Adrenal gland (tissue), 12 donors: Measurements from ENCODE around the gene PTPRJ. TPM values are rescaled to one million over a fixed set of nuclear protein-coding genes. Genes with fewer than 3 reads are reported as not detected.

ENCODE experiments used
- DNase-seq, 7 donors: peaks; one replicate each; pipeline ENCODE4 v3.0.0-alpha.2; 2019 to 2020
- H3K27ac ChIP-seq, 5 donors: fragments of 200-600 bp; sonication (generic) in 4 of 5; 1 replicate in 3 of 5; 2 replicates in 2 of 5; pipeline versions ENCODE4 v1.5.1 to v1.8.0; 2016 to 2020; ENCODE audit warnings: mild to moderate bottlenecking in 1 of 5
- H3K27me3 ChIP-seq: fragments of 200-600 bp; 2 replicates; pipeline ENCODE4 v1.8.0; 2021
- H3K36me3 ChIP-seq, 2 donors: fragments of 200-600 bp; replicated peaks in 1 of 2; 1 replicate in 1 of 2; 2 replicates in 1 of 2; pipeline versions ENCODE4 v1.5.1 to v1.8.0; 2018 to 2022
- H3K4me1 ChIP-seq, 2 donors: fragments of 200-600 bp; replicated peaks in 1 of 2; 1 replicate in 1 of 2; 2 replicates in 1 of 2; pipeline versions ENCODE4 v1.5.1 to v1.8.0; 2018 to 2021
- H3K4me3 ChIP-seq, 4 donors: fragments of 200-600 bp; sonication (generic) in 3 of 4; one replicate each; pipeline ENCODE4 v1.5.1; 2016 to 2018
- H3K9me3 ChIP-seq, 3 donors: fragments of 200-600 bp; sonication (generic) in 1 of 3; replicated peaks in 1 of 3; 1 replicate in 2 of 3; 2 replicates in 1 of 3; pipeline versions ENCODE4 v1.5.1 to v1.8.0; 2016 to 2021
- POLR2A ChIP-seq, 2 donors: fragments of 450-650 bp; IDR thresholded peaks; one replicate each; pipeline ENCODE4 v1.6.1; 2017; ENCODE audit warnings: antibody characterized with exemption in 2 of 2, mild to moderate bottlenecking in 2 of 2, moderate library complexity in 1 of 2
- WGBS, 4 donors: extraction: QIAGEN DNeasy Blood & Tissue Kit in 2 of 4; methylation state at CpG; one replicate each; pipeline versions ENCODE4 v1.1.5 to v1.1.7; 2013 to 2017; 5-methylcytosine and 5-hydroxymethylcytosine counted together
- intact Hi-C, 2 donors: fragments of 100-400 bp; cut with DNase I; formaldehyde crosslinking; loops; one replicate each; pipeline versions ENCODE4 v1.14.1 to v1.15.0; 2022 to 2023
- polyA plus RNA-seq, 3 donors: library from polyadenylated mRNA; stranded (reverse); fragments of 200-250 nt in 2 of 3; fragments of 350-450 nt in 1 of 3; fragmentation: Illumina TruSeq in 1 of 3; extraction: RNeasy Lipid Tissue Mini Kit (QIAGEN cat#74804) in 1 of 3; gene quantifications; one replicate each; pipeline ENCODE4 v1.2.3, GENCODE V29; 2013 to 2014
- total RNA-seq, 9 donors: library from RNA; depleted of rRNA in 4 of 9; stranded (reverse); fragments of >200 nt in 4 of 9; fragments of 120-200 nt in 1 of 9; fragmentation: NEBNext Ultra II Directional in 1 of 9; extraction: Animal tissue kit (Norgen Biotek cat#: 25700) in 1 of 9; gene quantifications; one replicate each; pipeline versions ENCODE4 v1.1.0 to v1.2.4, GENCODE V29; 2013 to 2023
- TF ChIP-seq, protein P1 (sequence below), 6 experiments: fragments of 450-650 bp in 4 of 6; fragments of 200-600 bp in 2 of 6; sonication (generic) in 1 of 6; IDR thresholded peaks; 1 replicate in 5 of 6; 2 replicates in 1 of 6; pipeline versions ENCODE4 v1.5.1 to v1.8.0; 2016 to 2021; ENCODE audit warnings: antibody characterized with exemption in 6 of 6, mild to moderate bottlenecking in 2 of 6, moderate library complexity in 1 of 6
- donor health status: healthy with polysubstance abuse.
- donor health status: Bipolar disorder and iron deficiency.
- donor health status: DM: yes; HTN: yes; CAD: no.
- donor health status: DM: no; HTN: no; CAD: no.
- donor health status: DM: no; HTN: no; CAD: no.
- donor health status: DM: yes; HTN: yes; CAD: no.

The PTPRJ gene
- total and polyA plus RNA-seq, 12 donors, result 1.4 to 16.9 (median 10.2) TPM

DNA sequence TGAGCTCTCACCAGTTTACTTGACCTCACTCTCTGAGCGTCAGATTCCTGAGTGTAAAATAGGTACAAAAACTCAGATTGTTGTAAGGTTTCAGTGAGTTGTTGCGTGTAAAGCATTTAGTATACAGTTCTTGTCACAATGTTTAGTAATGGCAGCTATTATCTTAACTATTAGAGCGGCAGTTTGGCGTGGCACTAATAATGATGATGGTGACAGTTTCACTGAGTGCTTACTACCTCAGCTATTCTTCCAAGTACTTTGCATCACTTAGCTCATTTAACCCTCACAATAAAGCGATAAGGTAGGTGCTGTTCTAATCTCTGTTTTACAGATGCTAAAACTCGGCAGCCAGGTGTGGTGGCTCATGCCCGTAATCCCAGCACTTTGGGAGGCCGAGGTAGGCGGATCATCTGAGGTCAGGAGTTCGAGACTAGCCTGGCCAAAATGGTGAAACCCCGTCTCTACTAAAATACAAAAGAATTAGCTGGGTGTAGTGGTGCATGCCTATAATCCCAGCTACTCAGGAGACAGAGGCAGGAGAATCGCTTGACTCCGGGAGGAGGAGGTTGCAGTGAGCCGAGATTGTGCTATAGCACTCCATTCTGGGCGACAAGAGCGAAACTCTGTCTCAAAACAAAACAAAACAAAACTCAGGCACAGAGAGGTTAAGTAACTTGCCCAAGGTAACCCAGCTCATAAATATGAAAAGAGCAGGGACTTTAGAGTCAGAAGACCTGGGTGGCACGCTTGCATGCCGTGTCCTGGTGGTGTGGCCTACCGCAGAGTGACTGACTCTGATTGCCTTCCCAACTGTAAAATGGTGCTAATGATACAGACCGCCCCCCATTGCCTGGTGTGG lies 76.2 kb downstream of the PTPRJ start:
- H3K36me3 ChIP-seq, result no peaks in the 10 kb centered on the region
- 87 to 95% (median 90%) methylated on average over 20 of the region's 20 CpGs for whole genome bisulfite sequencing, 4 donors
- H3K9me3 ChIP-seq, result no peaks in the 10 kb centered on the region
- H3K4me1 ChIP-seq, result peaks cover 0 to 4% of the 10 kb centered on the region in 2 donors
- no peaks in the 10 kb centered on the region for H3K27me3 ChIP-seq
- TF ChIP-seq, protein P1, sequence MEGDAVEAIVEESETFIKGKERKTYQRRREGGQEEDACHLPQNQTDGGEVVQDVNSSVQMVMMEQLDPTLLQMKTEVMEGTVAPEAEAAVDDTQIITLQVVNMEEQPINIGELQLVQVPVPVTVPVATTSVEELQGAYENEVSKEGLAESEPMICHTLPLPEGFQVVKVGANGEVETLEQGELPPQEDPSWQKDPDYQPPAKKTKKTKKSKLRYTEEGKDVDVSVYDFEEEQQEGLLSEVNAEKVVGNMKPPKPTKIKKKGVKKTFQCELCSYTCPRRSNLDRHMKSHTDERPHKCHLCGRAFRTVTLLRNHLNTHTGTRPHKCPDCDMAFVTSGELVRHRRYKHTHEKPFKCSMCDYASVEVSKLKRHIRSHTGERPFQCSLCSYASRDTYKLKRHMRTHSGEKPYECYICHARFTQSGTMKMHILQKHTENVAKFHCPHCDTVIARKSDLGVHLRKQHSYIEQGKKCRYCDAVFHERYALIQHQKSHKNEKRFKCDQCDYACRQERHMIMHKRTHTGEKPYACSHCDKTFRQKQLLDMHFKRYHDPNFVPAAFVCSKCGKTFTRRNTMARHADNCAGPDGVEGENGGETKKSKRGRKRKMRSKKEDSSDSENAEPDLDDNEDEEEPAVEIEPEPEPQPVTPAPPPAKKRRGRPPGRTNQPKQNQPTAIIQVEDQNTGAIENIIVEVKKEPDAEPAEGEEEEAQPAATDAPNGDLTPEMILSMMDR (IDR thresholded peaks at IDR 0.05), result no peak
- TF ChIP-seq POLR2A (IDR thresholded peaks at IDR 0.05), result no peak
- intact Hi-C loops, result no loop called here
- DNase-seq, result no peak
- H3K27ac ChIP-seq, result no peak overlapping the region
- H3K4me3 ChIP-seq, result no peak overlapping the region

DNA sequence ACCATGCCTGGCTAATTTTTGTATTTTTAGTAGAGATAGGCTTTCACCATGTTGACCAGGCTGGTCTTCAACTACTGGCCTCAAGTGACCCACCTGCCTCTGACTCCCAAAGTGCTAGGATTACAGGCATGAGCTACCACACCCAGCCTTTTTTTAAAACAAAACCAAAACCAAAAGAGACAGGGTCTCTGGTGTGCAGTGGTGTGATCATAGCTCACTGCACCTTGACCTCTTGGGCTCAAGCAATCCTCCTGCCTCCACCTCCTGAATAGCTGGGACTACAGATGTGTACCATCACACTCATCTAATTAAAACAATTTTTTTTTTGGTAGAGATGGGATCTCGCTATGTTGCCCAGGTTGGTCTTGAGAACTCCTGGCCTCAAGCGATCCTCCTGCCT lies 77.7 kb downstream of the PTPRJ start:
- 95 to 100% (median 99%) methylated on average over 2 of the region's 2 CpGs for WGBS, 4 donors
- TF ChIP-seq, protein P1 (IDR thresholded peaks at IDR 0.05), result no peak
- no peak for TF ChIP-seq POLR2A (IDR thresholded peaks at IDR 0.05)
- Histone ChIP-seq H3K4me1 (peaks cover 0 to 4% of the 10 kb centered on the region in 2 donors), H3K36me3 (no peaks in the 10 kb centered on the region), H3K4me3 (no peak overlapping the region), H3K27ac (no peak overlapping the region), H3K27me3 (no peaks in the 10 kb centered on the region), H3K9me3 (no peaks in the 10 kb centered on the region)
- DNase-seq, result no peak
- intact Hi-C loops, result no loop called here

DNA sequence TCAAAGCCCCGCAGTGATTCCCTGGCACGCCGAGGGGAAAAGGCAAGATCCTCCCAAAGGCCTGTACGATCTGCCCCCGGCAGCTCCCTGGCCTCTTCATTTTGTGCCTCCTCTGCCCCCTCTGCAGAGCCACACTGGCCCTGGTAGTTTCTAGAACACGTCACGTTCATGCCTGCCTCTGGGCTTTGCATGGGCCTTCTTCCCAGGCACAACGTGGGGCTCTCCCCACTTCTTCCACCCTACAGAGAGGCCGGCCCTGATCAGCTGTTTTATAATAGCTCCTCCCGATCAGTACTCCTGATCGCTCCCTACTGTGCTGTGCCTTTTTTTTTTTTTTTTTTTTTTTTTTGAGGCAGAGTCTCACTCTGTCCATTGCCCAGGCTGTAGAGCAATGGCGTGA lies 78.4 kb downstream of the PTPRJ start:
- no peak for DNase-seq
- H3K36me3 ChIP-seq, result no peaks in the 10 kb centered on the region
- H3K4me3 ChIP-seq, result no peak overlapping the region
- TF ChIP-seq, protein P1 (IDR thresholded peaks at IDR 0.05), result no peak
- TF ChIP-seq POLR2A (IDR thresholded peaks at IDR 0.05), result no peak
- H3K9me3 ChIP-seq, result no peaks in the 10 kb centered on the region
- no peak overlapping the region for H3K27ac ChIP-seq
- intact Hi-C loops, result no loop called here
- peaks cover 0 to 9% of the 10 kb centered on the region in 2 donors for H3K4me1 ChIP-seq
- 91 to 95% (median 92%) methylated on average over 12 of the region's 12 CpGs for WGBS, 4 donors
- H3K27me3 ChIP-seq, result no peaks in the 10 kb centered on the region

DNA sequence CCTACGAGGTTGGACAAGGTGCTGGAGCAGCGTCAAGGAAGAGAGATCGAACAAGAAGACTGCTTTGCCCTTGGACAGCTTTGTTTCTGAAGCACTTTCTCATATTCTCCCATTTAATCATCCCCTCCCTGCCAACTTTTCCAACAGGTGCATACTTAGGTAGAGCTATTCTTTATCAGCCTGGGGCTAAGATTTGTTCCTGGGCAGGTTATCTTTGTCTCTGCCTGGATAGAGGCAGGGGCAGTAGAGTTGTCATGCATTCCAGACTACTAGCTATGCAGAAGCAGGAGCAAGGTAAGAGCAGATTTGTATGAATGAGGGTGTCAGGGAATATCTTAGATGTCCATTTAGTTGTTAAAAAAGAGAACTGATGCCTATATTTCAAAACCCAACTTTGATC lies 82.3 kb downstream of the PTPRJ start:
- no peak overlapping the region for H3K4me3 ChIP-seq
- H3K27ac ChIP-seq, result no peak overlapping the region
- no peaks in the 10 kb centered on the region for H3K9me3 ChIP-seq
- no peaks in the 10 kb centered on the region for H3K36me3 ChIP-seq
- H3K4me1 ChIP-seq, result peaks cover 0 to 17% of the 10 kb centered on the region in 2 donors
- no peaks in the 10 kb centered on the region for H3K27me3 ChIP-seq
- no peak for DNase-seq
- TF ChIP-seq POLR2A (IDR thresholded peaks at IDR 0.05), result no peak
- TF ChIP-seq, protein P1 (IDR thresholded peaks at IDR 0.05), result no peak
- 88 to 95% (median 91%) methylated on average over 3 of the region's 3 CpGs for WGBS, 4 donors
- intact Hi-C loops, result no loop called here
